Ishikawa (cell line): ENCODE measurements around the gene ZNF592.

Experiments
- CREB1 ChIP-seq: IDR thresholded peaks from 2 replicates; pipeline ENCODE4 v1.6.1; 2012; ENCODE audit warnings: low read depth
- EGR1 ChIP-seq: IDR thresholded peaks from 2 replicates; pipeline ENCODE4 v1.6.1; 2012
- EP300 ChIP-seq: IDR thresholded peaks from 2 replicates; pipeline ENCODE4 v1.6.1; 2012; ENCODE audit warnings: borderline replicate concordance
- FOXM1 ChIP-seq: IDR thresholded peaks from 2 replicates; pipeline ENCODE4 v1.6.1; 2012; ENCODE audit warnings: low read depth, borderline replicate concordance
- MAX ChIP-seq: IDR thresholded peaks from 2 replicates; pipeline ENCODE4 v1.6.1; 2012
- RAD21 ChIP-seq: IDR thresholded peaks from 2 replicates; pipeline ENCODE4 v1.6.1; 2012; ENCODE audit warnings: low read depth
- REST ChIP-seq: IDR thresholded peaks from 2 replicates; pipeline ENCODE4 v1.6.1; 2012; ENCODE audit warnings: low read depth, mild to moderate bottlenecking
- TAF1 ChIP-seq: IDR thresholded peaks from 2 replicates; pipeline ENCODE4 v1.6.1; 2012; ENCODE audit warnings: low read depth, mild to moderate bottlenecking
- USF1 ChIP-seq: IDR thresholded peaks from 2 replicates; pipeline ENCODE4 v1.6.1; 2012
- YY1 ChIP-seq: IDR thresholded peaks from 2 replicates; pipeline ENCODE4 v1.6.1; 2012; ENCODE audit warnings: low read depth

GRCh38 chr15:84750583-84751092 is 2.2 kb downstream of the ZNF592 start:
- TF ChIP-seq EGR1, result no peak
- no peak for TF ChIP-seq RAD21
- TF ChIP-seq REST, result no peak
- TF ChIP-seq TAF1, result no peak
- no peak for TF ChIP-seq FOXM1
- TF ChIP-seq USF1, result no peak
- no peak for TF ChIP-seq YY1
- TF ChIP-seq CREB1, result no peak
- TF ChIP-seq EP300, result no peak
- TF ChIP-seq MAX, result no peak
